H1 (cell line): ENCODE data around the gene LRRC3C. TPM values are rescaled to one million over a fixed set of nuclear protein-coding genes. Genes with fewer than 3 reads are reported as not detected.

ENCODE experiments used
- BACH1 ChIP-seq: IDR thresholded peaks from 2 replicates; pipeline ENCODE4 v1.6.1; 2012; ENCODE audit warnings: low read length, improper control_type of control experiment
- CEBPB ChIP-seq: IDR thresholded peaks from 2 replicates; pipeline ENCODE4 v1.6.1; 2012; ENCODE audit warnings: low read depth, low read length
- CHD2 ChIP-seq: IDR thresholded peaks from 2 replicates; pipeline ENCODE4 v1.6.1; 2012; ENCODE audit warnings: low read length, improper control_type of control experiment
- CHD7 ChIP-seq: fragments of 300-600 bp; sonication (generic); IDR thresholded peaks from 2 replicates; pipeline ENCODE4 v1.7.1; 2012; ENCODE audit warnings: low read length, moderate library complexity, mild to moderate bottlenecking, inconsistent platforms; ENCODE audit not compliant: insufficient replicate concordance
- GTF2F1 ChIP-seq: IDR thresholded peaks from 2 replicates; pipeline ENCODE4 v1.6.1; 2012; ENCODE audit warnings: low read depth, low read length, improper control_type of control experiment, borderline replicate concordance
- HDAC2 ChIP-seq, 2 experiments: fragments of 300-600 bp in 1 of 2; sonication (generic) in 1 of 2; IDR thresholded peaks; 2 replicates each; pipeline ENCODE4 v1.6.1; 2011 to 2012; ENCODE audit warnings: low read depth in 2 of 2, low read length in 2 of 2, mild to moderate bottlenecking in 2 of 2, moderate library complexity in 2 of 2, borderline replicate concordance in 1 of 2, inconsistent platforms in 1 of 2
- HDAC6 ChIP-seq: IDR thresholded peaks from one replicate; pipeline ENCODE4 v1.7.1; 2012; ENCODE audit warnings: low read depth, mild to moderate bottlenecking, inconsistent platforms, low read length, moderate library complexity
- JUND ChIP-seq: IDR thresholded peaks from 2 replicates; pipeline ENCODE4 v1.6.1; 2011; ENCODE audit warnings: mild to moderate bottlenecking, improper control_type of control experiment, low read length
- SIN3A ChIP-seq, 2 experiments: IDR thresholded peaks in 1 of 2; conservative IDR thresholded peaks in 1 of 2; 2 replicates each; pipeline ENCODE4 v1.6.1; 2011 to 2012; ENCODE audit warnings: low read length in 2 of 2, improper control_type of control experiment in 1 of 2, low read depth in 1 of 2, mild to moderate bottlenecking in 1 of 2
- TAF1 ChIP-seq: IDR thresholded peaks from 2 replicates; pipeline ENCODE4 v1.6.1; 2011; ENCODE audit warnings: mild to moderate bottlenecking, low read depth, low read length
- YY1 ChIP-seq: IDR thresholded peaks from 2 replicates; pipeline ENCODE4 v1.6.1; 2011; ENCODE audit warnings: low read depth, mild to moderate bottlenecking, low read length
- polyA plus RNA-seq, 7 experiments: library from polyadenylated mRNA; depleted of rRNA in 3 of 7; stranded (reverse) in 5 of 7; unstranded in 2 of 7; fragments of >200 nt in 5 of 7; fragments of 200-250 nt in 2 of 7; gene quantifications; 1 replicate in 5 of 7; 2 replicates in 1 of 7; 4 replicates in 1 of 7; pipeline versions ENCODE4 v1.2.1 to v1.2.3, GENCODE V29; 2011 to 2013; ENCODE audit warnings: missing spikeins in 2 of 7, mixed read lengths in 2 of 7
- total RNA-seq: library from RNA; stranded (reverse); fragmentation: NEBNext Ultra II Directional; extraction: Animal tissue kit (Norgen Biotek cat#: 25700); gene quantifications from 2 replicates; pipeline ENCODE4 v1.2.1, GENCODE V29; 2021

Gene LRRC3C
- total and polyA plus RNA-seq, 2 of the 8 experiments (the other 6 are each of a cell fraction or from before 2014, with no cell fraction given): not detected

- TF ChIP-seq CHD7 (no peak), JUND (no peak), HDAC2 (IDR thresholded peaks at IDR 0.05; ENCODE audit: borderline replicate concordance in 1 of 2, low read depth in 2 of 2, low read length in 2 of 2) (no peak), CHD2 (no peak), BACH1 (no peak), SIN3A (conservative IDR thresholded peaks at IDR 0.05 in 1 of 2, IDR thresholded peaks at IDR 0.05 in 1 of 2; ENCODE audit: low read depth in 1 of 2, low read length in 2 of 2) (no peak), CEBPB (no peak), YY1 (no peak), HDAC6 (no peak), GTF2F1 (no peak), TAF1 (no peak)
- TF ChIP-seq, all 59 proteins: peak for 0
Measured at GRCh38 chr17:39946551-39947330, 19.2 kb downstream of the LRRC3C start (continued).
